Measurements from ENCODE around the gene SMOC1. TPM values are rescaled to one million over a fixed set of nuclear protein-coding genes. Genes with fewer than 3 reads are reported as not detected.

Gene SMOC1
- total RNA-seq, 6 experiments from 2014 or later, result not detected

- DNase-seq, result no peak
- Mint-ChIP-seq H3K36me3 (ENCODE audit: low read depth) (no peaks in the 10 kb centered on the region), H3K4me3 (no peak overlapping the region), H3K27ac (no peak overlapping the region), H3K27me3 (ENCODE audit: insufficient read depth) (peaks cover 2% of the 10 kb centered on the region), H3K4me1 (ENCODE audit: low read depth) (no peaks in the 10 kb centered on the region), H3K9me3 (peaks cover 35% of the 10 kb centered on the region)
- TF ChIP-seq CTCF (IDR thresholded peaks at IDR 0.05), result no peak
Observed at GRCh38 chr14:69945347-69945746, 66.1 kb downstream of the SMOC1 start.

GRCh38 chr14:69945912-69946311, 66.7 kb downstream of the SMOC1 start:
- Mint-ChIP-seq H3K27me3 (ENCODE audit: insufficient read depth) (peaks cover 2% of the 10 kb centered on the region), H3K4me3 (no peak overlapping the region), H3K9me3 (peaks cover 37% of the 10 kb centered on the region), H3K4me1 (ENCODE audit: low read depth) (no peaks in the 10 kb centered on the region), H3K36me3 (ENCODE audit: low read depth) (no peaks in the 10 kb centered on the region), H3K27ac (no peak overlapping the region)
- no peak for DNase-seq
- no peak for TF ChIP-seq CTCF (IDR thresholded peaks at IDR 0.05)

- Mint-ChIP-seq H3K36me3 (ENCODE audit: low read depth) (no peaks in the 10 kb centered on the region), H3K4me1 (ENCODE audit: low read depth) (no peaks in the 10 kb centered on the region), H3K4me3 (no peak overlapping the region), H3K9me3 (peaks cover 39% of the 10 kb centered on the region), H3K27ac (no peak overlapping the region), H3K27me3 (ENCODE audit: insufficient read depth) (peaks cover 2% of the 10 kb centered on the region; the same call in 1 of the 2 replicates)
- no peak for TF ChIP-seq CTCF (IDR thresholded peaks at IDR 0.05)
- DNase-seq, result no peak
Observed at GRCh38 chr14:69948351-69948750, 69.1 kb downstream of the SMOC1 start.

GRCh38 chr14:69951263-69951662, 72.0 kb downstream of the SMOC1 start:
- DNase-seq, result no peak
- Mint-ChIP-seq H3K27me3 (ENCODE audit: insufficient read depth) (peaks cover 4% of the 10 kb centered on the region), H3K9me3 (peaks cover 36% of the 10 kb centered on the region), H3K4me3 (no peak overlapping the region), H3K4me1 (ENCODE audit: low read depth) (no peaks in the 10 kb centered on the region), H3K36me3 (ENCODE audit: low read depth) (no peaks in the 10 kb centered on the region), H3K27ac (no peak overlapping the region)
- TF ChIP-seq CTCF (IDR thresholded peaks at IDR 0.05), result no peak

GRCh38 chr14:69951935-69952334, 72.7 kb downstream of the SMOC1 start:
- peaks cover 4% of the 10 kb centered on the region for H3K27me3 Mint-ChIP-seq (ENCODE audit: insufficient read depth)

More at GRCh38 chr14:69951935-69952334, 72.7 kb downstream of the SMOC1 start:
- Mint-ChIP-seq H3K36me3 (ENCODE audit: low read depth) (no peaks in the 10 kb centered on the region), H3K4me3 (no peak overlapping the region), H3K4me1 (ENCODE audit: low read depth) (no peaks in the 10 kb centered on the region), H3K27ac (no peak overlapping the region), H3K9me3 (peaks cover 32% of the 10 kb centered on the region)
- no peak for DNase-seq
- TF ChIP-seq CTCF (IDR thresholded peaks at IDR 0.05), result no peak

Measured in HFFc6 (cell line).